ENCODE results near the gene TBXT. TPM values are rescaled to one million over a fixed set of nuclear protein-coding genes. Genes with fewer than 3 reads are reported as not detected.

Gene TBXT
- total RNA-seq, 1 experiment from 2014 or later, result 0.31 TPM

DNA sequence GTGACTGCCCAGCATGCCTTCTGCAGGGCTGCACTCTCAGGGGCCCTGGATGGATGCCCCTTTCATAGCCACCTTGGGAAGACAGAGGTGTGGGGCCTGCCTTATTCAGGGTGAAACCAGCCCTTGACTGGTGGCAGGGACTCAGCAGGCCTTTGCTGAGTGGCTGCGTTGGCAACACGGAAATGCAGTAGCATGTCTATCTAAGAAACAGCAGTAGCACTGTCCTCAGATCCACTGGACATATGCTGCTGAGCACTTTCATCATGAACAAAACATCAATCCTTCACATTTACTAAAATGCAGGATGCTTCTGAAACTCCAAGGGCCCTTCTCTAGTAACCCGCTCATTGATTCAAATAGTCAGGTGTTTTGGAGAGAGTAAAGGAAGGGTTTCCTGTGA, 4.9 kb upstream of the TBXT start:
- H2BK5ac ChIP-seq (ENCODE audit: insufficient read length, low read length), result no peak overlapping the region
- H3K36me3 Mint-ChIP-seq (ENCODE audit: insufficient read depth in 1 of 3, low read depth in 3 of 3), result peaks cover 0 to 1% (median 0%) of the 10 kb centered on the region in 3 experiments; a peak in 1 of 7 replicates
- DNase-seq, result no peak
- no peak overlapping the region for H3K27ac Mint-ChIP-seq
- H2BK20ac ChIP-seq (ENCODE audit: low read depth, low read length, poor library complexity, severe bottlenecking), result no peak overlapping the region
- no peak overlapping the region for H3T11ph ChIP-seq (ENCODE audit: low read length)
- H2AK5ac ChIP-seq (ENCODE audit: insufficient read length, low read length), result no peak overlapping the region
- H3K9me3 Mint-ChIP-seq, result peaks cover 0 to 4% of the 10 kb centered on the region in 2 experiments; a peak in 1 of 5 replicates
- no peak overlapping the region for H3K4me3 Mint-ChIP-seq
- H3K23ac ChIP-seq (ENCODE audit: insufficient read length, low read depth, low read length), result no peak overlapping the region
- H3K27ac ChIP-seq (ENCODE audit: insufficient read length, low read depth, low read length), result no peak overlapping the region
- H3K56ac ChIP-seq (ENCODE audit: insufficient read length, low read depth, low read length), result no peak overlapping the region
- no peak overlapping the region for H3K4me2 ChIP-seq (ENCODE audit: insufficient read depth, insufficient read length, low read length)
- no peak overlapping the region for H4K5ac ChIP-seq (ENCODE audit: insufficient read length, low read depth, low read length)
- H4K8ac ChIP-seq (replicated peaks; ENCODE audit: insufficient read length, low read depth, low read length), result no peak overlapping the region
- H3K9ac ChIP-seq (ENCODE audit: extremely low read depth, insufficient read length, low read length), result no peak overlapping the region
- H3K4ac ChIP-seq (ENCODE audit: low read depth, low read length), result no peak overlapping the region
- H3K23me2 ChIP-seq (ENCODE audit: insufficient read length, low read depth, low read length, poor library complexity, severe bottlenecking), result peaks cover 18% of the 10 kb centered on the region
- H2AFZ ChIP-seq (ENCODE audit: low read length), result no peak overlapping the region
- H3K79me1 ChIP-seq (ENCODE audit: insufficient read depth, low read depth, low read length, poor library complexity, severe bottlenecking), result no peaks in the 10 kb centered on the region
- H3K27me3 Mint-ChIP-seq (ENCODE audit: low read depth), result peaks cover 24% of the 10 kb centered on the region
- H2BK12ac ChIP-seq (ENCODE audit: insufficient read length, low read depth, low read length), result no peak overlapping the region
- WGBS (ENCODE audit: extremely low coverage, insufficient read length, low lambda C conversion rate), result no CpG with 5 or more reads among the region's 3 CpGs
- no peaks in the 10 kb centered on the region for H3K9me3 ChIP-seq (ENCODE audit: control insufficient read depth, low read depth, low read length)
- no peak overlapping the region for H3K18ac ChIP-seq (ENCODE audit: insufficient read length, low read depth, low read length)
- no peaks in the 10 kb centered on the region for H3K79me2 ChIP-seq (ENCODE audit: insufficient read depth, low read length)
- H2BK15ac ChIP-seq (ENCODE audit: low read depth, low read length), result no peak overlapping the region
- H3K4me1 ChIP-seq (ENCODE audit: insufficient read depth, low read length), result no peaks in the 10 kb centered on the region; the same call in 1 of the 2 replicates
- TF ChIP-seq, protein P1, sequence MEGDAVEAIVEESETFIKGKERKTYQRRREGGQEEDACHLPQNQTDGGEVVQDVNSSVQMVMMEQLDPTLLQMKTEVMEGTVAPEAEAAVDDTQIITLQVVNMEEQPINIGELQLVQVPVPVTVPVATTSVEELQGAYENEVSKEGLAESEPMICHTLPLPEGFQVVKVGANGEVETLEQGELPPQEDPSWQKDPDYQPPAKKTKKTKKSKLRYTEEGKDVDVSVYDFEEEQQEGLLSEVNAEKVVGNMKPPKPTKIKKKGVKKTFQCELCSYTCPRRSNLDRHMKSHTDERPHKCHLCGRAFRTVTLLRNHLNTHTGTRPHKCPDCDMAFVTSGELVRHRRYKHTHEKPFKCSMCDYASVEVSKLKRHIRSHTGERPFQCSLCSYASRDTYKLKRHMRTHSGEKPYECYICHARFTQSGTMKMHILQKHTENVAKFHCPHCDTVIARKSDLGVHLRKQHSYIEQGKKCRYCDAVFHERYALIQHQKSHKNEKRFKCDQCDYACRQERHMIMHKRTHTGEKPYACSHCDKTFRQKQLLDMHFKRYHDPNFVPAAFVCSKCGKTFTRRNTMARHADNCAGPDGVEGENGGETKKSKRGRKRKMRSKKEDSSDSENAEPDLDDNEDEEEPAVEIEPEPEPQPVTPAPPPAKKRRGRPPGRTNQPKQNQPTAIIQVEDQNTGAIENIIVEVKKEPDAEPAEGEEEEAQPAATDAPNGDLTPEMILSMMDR (conservative IDR thresholded peaks at IDR 0.05), result no peak
- H3K4me1 Mint-ChIP-seq, result peaks cover 18 to 20% of the 10 kb centered on the region in 2 experiments
- H4K91ac ChIP-seq (ENCODE audit: insufficient read length, low read depth, low read length), result no peak overlapping the region
- H2BK120ac ChIP-seq (ENCODE audit: low read depth, low read length, poor library complexity, severe bottlenecking), result no peak overlapping the region
- H3K27me3 ChIP-seq (ENCODE audit: insufficient read depth, low read length), result peaks cover 46% of the 10 kb centered on the region
- H3K14ac ChIP-seq (ENCODE audit: insufficient read depth, low read length), result no peak overlapping the region
- no peaks in the 10 kb centered on the region for H4K20me1 ChIP-seq (ENCODE audit: control insufficient read depth, insufficient read depth, insufficient read length)
